Sigmoid colon (tissue), 4 donors: Measurements from ENCODE around the gene FAM168A.

Experiments used
- EP300 ChIP-seq, 4 donors: sonication (generic); formaldehyde crosslinking; IDR thresholded peaks; one replicate each; pipeline ENCODE4 v1.6.1; 2017; ENCODE audit warnings: antibody characterized with exemption in 4 of 4
- POLR2A ChIP-seq, 2 donors: fragments of 450-650 bp; IDR thresholded peaks; one replicate each; pipeline ENCODE4 v1.6.1; 2016; ENCODE audit warnings: antibody characterized with exemption in 2 of 2, mild to moderate bottlenecking in 2 of 2, moderate library complexity in 2 of 2
- POLR2AphosphoS5 ChIP-seq, 4 donors: sonication (generic); formaldehyde crosslinking; IDR thresholded peaks; one replicate each; pipeline ENCODE4 v1.6.1; 2017; ENCODE audit warnings: antibody characterized with exemption in 4 of 4
- TF ChIP-seq, protein P1 (sequence below), 4 experiments: fragments of 450-650 bp in 3 of 4; fragments of 200-600 bp in 1 of 4; IDR thresholded peaks; one replicate each; pipeline ENCODE4 v1.5.1; 2016 to 2019; ENCODE audit warnings: antibody characterized with exemption in 4 of 4, mild to moderate bottlenecking in 3 of 4, moderate library complexity in 2 of 4

DNA sequence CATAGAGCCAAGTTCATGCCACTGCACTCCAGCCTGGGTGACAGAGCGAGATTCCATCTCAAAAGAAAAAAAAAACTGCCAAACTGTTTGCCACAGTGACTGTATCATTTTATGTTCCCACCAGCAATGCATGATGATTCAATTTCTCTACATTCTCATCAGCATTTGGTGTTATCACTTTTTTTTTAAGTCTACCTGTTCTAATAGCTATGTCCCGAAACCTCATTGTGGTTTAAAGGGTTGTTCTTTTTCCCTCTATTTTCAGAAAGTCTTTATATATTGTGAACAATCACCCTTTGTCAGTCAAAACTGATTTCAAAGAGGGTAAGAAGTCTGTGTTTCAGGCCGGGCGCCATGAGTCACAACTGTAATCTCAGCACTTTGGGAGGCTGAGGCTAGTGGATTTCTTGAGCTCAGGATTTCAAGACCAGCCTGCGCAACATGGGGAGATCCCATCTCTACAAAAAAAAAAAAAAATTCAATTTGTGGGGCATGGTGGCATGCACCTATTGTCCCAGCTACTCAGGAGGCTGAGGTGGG is 14.8 kb upstream of the FAM168A start:
- TF ChIP-seq, protein P1, sequence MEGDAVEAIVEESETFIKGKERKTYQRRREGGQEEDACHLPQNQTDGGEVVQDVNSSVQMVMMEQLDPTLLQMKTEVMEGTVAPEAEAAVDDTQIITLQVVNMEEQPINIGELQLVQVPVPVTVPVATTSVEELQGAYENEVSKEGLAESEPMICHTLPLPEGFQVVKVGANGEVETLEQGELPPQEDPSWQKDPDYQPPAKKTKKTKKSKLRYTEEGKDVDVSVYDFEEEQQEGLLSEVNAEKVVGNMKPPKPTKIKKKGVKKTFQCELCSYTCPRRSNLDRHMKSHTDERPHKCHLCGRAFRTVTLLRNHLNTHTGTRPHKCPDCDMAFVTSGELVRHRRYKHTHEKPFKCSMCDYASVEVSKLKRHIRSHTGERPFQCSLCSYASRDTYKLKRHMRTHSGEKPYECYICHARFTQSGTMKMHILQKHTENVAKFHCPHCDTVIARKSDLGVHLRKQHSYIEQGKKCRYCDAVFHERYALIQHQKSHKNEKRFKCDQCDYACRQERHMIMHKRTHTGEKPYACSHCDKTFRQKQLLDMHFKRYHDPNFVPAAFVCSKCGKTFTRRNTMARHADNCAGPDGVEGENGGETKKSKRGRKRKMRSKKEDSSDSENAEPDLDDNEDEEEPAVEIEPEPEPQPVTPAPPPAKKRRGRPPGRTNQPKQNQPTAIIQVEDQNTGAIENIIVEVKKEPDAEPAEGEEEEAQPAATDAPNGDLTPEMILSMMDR (IDR thresholded peaks at IDR 0.05): no peak
- TF ChIP-seq POLR2A (IDR thresholded peaks at IDR 0.05): no peak
- TF ChIP-seq EP300 (IDR thresholded peaks at IDR 0.05): no peak
- no peak for TF ChIP-seq POLR2AphosphoS5 (IDR thresholded peaks at IDR 0.05)
